H1 (cell line): ENCODE data around the gene REM1.

Experiments
- ASH2L ChIP-seq: fragments of 200-600, 300-600 bp; sonication (generic); IDR thresholded peaks from one replicate; pipeline ENCODE4 v1.7.1; 2017; ENCODE audit warnings: low read length
- CEBPB ChIP-seq: IDR thresholded peaks from 2 replicates; pipeline ENCODE4 v1.6.1; 2012; ENCODE audit warnings: low read depth, low read length
- CREB1 ChIP-seq: IDR thresholded peaks from 2 replicates; pipeline ENCODE4 v1.6.1; 2012; ENCODE audit warnings: inconsistent platforms
- CTCF ChIP-seq, 3 experiments: IDR thresholded peaks; 1 replicate in 2 of 3; 2 replicates in 1 of 3; pipeline versions ENCODE4 v1.5.1 to v1.6.1; 2011; ENCODE audit warnings: low read length in 3 of 3, mild to moderate bottlenecking in 3 of 3, inconsistent platforms in 2 of 3, low read depth in 1 of 3, moderate library complexity in 1 of 3; ENCODE audit not compliant: insufficient read depth in 1 of 3; ENCODE audit errors: control extremely low read depth in 1 of 3
- EGR1 ChIP-seq: IDR thresholded peaks from 2 replicates; pipeline ENCODE4 v1.6.1; 2011; ENCODE audit warnings: low read depth, low read length, borderline replicate concordance
- EZH2 ChIP-seq: fragments of 200-600 bp; sonication (generic); IDR thresholded peaks from 2 replicates; pipeline ENCODE4 v1.7.1; 2012; ENCODE audit warnings: low read depth, mild to moderate bottlenecking, moderate library complexity, low read length, inconsistent platforms; ENCODE audit not compliant: severe bottlenecking
- GABPA ChIP-seq: IDR thresholded peaks from 2 replicates; pipeline ENCODE4 v1.6.1; 2011; ENCODE audit warnings: mild to moderate bottlenecking, low read length, moderate library complexity, borderline replicate concordance; ENCODE audit not compliant: insufficient read depth
- GTF2F1 ChIP-seq: IDR thresholded peaks from 2 replicates; pipeline ENCODE4 v1.6.1; 2012; ENCODE audit warnings: low read depth, low read length, improper control_type of control experiment, borderline replicate concordance
- POLR2A ChIP-seq, 2 experiments: IDR thresholded peaks; 1 replicate in 1 of 2; 2 replicates in 1 of 2; pipeline ENCODE4 v1.6.1; 2011; ENCODE audit warnings: low read depth in 2 of 2, low read length in 2 of 2, mild to moderate bottlenecking in 2 of 2; ENCODE audit errors: control extremely low read depth in 1 of 2
- SIN3A ChIP-seq, 2 experiments: IDR thresholded peaks in 1 of 2; conservative IDR thresholded peaks in 1 of 2; 2 replicates each; pipeline ENCODE4 v1.6.1; 2011 to 2012; ENCODE audit warnings: low read length in 2 of 2, improper control_type of control experiment in 1 of 2, low read depth in 1 of 2, mild to moderate bottlenecking in 1 of 2
- SUZ12 ChIP-seq: fragments of 200-600 bp; sonication (generic); IDR thresholded peaks from 2 replicates; pipeline ENCODE4 v1.6.1; 2012; ENCODE audit warnings: mild to moderate bottlenecking, inconsistent platforms, low read length, moderate library complexity, mixed read lengths
- TCF12 ChIP-seq: IDR thresholded peaks from 2 replicates; pipeline ENCODE4 v1.6.1; 2011; ENCODE audit warnings: low read depth, mild to moderate bottlenecking, low read length
- USF2 ChIP-seq: IDR thresholded peaks from 2 replicates; pipeline ENCODE4 v1.6.1; 2011; ENCODE audit warnings: low read length, improper control_type of control experiment

DNA sequence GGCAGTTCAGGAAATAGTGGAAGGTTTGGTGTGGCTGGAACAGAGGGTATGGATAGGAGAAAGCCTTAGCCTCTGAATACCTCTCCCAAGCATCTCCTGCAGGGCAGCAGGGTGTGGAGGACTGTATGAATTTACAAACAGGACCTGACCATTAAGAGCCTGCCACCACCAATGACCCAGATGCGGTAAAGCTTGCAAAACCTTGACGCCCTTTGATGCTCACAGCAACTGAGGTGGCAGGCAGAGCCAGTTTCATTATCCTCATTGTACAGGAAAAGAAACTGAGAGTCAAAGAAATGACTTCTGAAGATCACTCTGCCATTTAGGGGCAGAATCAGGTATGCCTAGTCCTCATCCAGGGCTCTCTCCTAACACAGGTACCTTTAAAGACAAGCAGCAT is 41.6 kb downstream of the REM1 start:
- TF ChIP-seq CTCF (IDR thresholded peaks at IDR 0.05; ENCODE audit: control extremely low read depth in 1 of 3, insufficient read depth in 1 of 3, low read depth in 1 of 3, low read length in 3 of 3) (no peak), USF2 (no peak), GABPA (no peak), EGR1 (no peak), POLR2A (IDR thresholded peaks at IDR 0.05; ENCODE audit: control extremely low read depth in 1 of 2, low read depth in 2 of 2, low read length in 2 of 2) (no peak), ASH2L (no peak), TCF12 (no peak), SUZ12 (no peak), SIN3A (conservative IDR thresholded peaks at IDR 0.05 in 1 of 2, IDR thresholded peaks at IDR 0.05 in 1 of 2; ENCODE audit: low read depth in 1 of 2, low read length in 2 of 2) (no peak), CEBPB (no peak), GTF2F1 (no peak), EZH2 (no peak), CREB1 (no peak)
